ENCODE results near the gene PROM1.

PROM1 gene

DNA sequence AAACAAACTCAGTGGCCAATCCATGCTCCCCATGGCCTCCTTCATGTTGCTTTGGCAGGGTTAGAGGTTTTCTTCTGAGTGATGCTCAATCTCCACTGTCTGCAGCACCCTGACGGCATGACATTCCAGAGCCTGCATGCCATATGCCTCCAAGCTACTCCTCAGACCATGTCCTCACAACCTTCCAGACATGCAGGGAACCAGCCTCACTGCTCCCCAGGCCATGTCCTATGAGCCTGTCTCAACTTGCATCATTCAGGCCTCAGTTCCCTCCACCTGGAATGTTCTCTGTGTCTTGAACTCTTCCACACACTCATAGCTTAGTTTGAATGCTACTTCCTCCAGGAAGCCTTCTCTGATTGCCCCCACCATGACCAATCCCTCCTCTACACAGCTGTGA, 18.8 kb downstream of the PROM1 start:
- no peak for DNase-seq (ENCODE audit: low read depth)

DNA sequence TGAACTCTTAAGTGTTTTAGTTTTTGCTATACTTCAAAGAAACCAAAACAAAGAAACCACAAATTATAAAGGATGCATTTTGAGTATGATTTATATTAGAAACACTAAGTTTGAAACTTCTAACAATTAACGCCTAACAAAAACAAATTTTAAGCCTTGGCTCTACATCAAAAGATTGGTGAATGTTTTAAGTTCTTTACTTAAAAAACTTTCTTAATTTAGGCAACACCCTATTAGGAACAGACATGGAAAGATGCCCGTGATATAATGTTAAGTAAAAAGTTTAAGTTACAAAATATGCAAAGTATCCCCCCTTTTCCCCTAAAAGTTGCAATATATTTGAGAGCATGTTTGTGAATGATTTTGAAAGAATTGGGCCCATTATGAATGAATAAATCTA, 21.2 kb downstream of the PROM1 start:
- no peak for DNase-seq (ENCODE audit: low read depth)

DNA sequence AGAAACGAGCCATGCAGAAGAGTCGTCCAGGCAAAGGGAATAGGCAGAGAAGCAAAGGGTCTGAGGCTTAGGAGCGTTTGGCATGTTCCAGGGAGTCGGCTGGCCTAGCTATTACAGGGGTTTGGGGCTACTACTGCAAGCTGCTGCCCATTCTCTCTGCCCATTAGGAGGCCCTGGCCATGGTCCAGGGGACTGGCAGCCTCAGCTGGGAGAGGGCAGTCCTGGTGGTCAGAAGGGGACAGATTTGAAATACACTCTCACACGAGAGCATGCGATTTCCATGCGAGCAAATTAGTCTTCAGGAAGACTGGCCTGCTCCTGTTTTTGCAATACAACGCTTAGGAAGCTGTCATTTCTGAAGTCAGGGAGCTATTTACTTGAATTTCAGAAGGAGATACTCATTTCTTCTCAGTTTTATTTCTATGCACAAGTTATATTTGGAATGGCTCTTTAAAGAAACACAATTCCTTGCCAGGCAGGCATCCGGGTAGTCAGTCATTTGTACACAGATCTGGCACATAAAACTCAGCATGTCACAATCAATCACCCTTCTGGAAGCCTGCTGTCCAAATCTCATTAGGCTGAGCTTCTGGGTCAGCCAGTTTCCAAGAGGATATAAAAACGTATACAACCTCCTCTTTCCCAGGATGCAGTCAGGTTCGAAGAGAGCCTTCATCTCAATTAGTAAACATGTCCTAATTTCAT, 27.0 kb downstream of the PROM1 start:
- no peak for DNase-seq (ENCODE audit: low read depth)

DNA sequence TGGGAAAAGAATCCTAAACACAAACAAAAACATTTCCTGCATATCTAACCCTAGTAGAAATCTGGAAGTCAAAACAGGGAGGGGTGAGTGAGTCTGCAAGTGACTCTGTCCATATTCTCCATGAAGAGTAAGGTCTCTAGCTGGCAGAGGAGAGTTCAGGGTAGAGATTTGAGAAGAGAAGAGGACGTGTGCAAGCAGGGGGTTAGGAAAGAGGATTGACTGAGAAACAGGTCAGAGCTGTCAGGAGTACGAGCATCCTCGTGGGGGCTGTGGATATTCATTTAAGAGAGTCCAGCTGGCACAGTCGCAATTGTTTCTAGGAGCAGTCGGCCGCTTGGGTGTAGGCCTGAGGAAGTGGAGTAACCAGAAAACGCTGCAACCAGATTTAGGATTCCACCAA, 27.9 kb downstream of the PROM1 start:
- DNase-seq (ENCODE audit: low read depth) = no peak

DNA sequence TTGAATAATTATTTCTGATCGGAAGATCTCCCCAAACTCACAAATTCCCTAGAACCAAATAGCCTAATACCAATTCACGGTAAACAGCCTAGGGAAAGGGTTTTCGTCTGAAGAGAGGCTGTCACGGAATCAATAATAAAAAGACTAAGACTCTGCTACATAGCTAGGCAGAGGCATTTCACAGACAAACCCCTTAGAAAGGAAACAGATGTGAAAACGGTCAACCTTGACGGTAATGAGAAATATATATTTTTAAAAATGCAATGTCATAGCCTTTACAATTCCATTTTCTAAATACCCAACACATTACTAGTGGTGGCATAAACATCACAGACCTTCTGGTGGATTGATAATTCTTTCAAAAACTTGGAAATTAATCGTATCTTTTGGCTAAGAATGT, 28.4 kb downstream of the PROM1 start:
- DNase-seq (ENCODE audit: low read depth) = no peak

DNA sequence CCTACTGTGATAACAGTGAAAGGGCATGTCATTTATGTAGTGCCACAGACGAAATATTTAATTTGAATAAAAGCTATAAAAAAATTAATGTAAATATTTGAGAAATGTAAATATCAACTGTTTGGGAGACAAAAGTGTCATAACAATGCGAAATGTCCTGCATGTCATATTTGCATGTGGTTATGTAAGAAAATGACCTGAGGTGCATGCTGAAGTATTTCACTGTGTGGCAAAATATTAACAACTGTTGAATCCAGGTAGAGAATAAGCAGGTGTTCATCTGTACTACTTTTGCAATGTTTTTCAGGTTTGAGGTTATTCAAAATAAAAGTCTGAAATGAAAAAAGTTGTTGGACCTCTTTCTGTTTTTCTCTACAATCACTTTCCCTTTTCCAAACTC, 30.9 kb downstream of the PROM1 start:
- DNase-seq (ENCODE audit: low read depth) = no peak

DNA sequence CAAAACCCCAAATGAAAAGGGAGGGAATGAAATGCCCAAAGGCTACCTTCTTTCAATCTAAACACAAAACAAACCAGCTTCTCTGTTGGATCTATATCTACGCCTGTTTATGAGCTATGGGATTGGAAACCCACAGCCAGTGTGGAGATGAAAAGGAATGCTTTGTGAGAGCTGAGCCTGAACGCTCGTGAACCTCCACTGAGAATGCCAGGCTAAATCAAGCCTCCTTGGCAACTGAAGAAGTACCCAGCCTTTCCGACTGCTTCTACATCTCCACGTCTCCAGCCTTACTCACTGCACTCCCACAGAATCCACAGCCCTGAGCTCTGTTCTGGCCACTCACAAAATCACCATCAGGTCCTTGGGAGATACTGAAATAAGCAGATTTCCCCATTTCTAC, 31.8 kb downstream of the PROM1 start:
- no peak for DNase-seq (ENCODE audit: low read depth)

DNA sequence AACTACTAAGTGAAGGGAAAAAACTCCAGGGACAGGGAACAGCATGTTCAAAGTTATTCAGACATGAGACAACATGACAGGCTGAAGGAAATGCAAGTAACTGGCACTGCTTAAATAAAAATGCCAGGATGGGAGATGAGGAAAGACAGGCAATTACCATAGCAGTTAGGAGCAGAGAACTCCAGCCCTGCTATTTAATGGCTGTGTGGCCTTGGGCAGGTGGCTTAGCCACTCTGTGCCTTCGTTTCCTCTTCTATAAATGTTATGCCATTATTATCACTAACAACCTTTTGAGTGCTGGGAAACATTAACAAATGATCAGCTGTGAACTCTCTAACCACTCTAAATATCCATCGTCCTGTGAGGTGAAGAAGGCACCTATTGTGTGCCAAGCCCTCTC, 32.7 kb downstream of the PROM1 start:
- DNase-seq (ENCODE audit: low read depth) = no peak

DNA sequence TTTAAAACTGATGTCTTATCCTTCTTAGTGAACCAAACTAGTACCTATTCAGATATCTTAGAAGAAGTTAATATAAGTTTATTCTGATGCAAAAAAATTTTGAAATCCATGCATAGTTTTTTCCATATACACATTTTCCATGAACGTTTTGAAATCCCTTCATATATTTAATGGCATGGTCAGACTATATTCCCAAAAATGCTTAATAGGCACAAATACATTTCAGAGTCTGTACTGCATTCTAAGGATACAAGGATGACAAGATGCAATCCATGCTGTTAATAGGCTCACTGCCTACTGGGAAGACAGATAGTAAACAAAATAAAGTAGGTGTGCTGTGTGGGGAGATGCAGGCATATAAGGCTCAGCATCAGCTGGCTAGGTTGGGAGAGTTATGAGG, 33.2 kb downstream of the PROM1 start:
- DNase-seq (ENCODE audit: low read depth) = no peak

DNA sequence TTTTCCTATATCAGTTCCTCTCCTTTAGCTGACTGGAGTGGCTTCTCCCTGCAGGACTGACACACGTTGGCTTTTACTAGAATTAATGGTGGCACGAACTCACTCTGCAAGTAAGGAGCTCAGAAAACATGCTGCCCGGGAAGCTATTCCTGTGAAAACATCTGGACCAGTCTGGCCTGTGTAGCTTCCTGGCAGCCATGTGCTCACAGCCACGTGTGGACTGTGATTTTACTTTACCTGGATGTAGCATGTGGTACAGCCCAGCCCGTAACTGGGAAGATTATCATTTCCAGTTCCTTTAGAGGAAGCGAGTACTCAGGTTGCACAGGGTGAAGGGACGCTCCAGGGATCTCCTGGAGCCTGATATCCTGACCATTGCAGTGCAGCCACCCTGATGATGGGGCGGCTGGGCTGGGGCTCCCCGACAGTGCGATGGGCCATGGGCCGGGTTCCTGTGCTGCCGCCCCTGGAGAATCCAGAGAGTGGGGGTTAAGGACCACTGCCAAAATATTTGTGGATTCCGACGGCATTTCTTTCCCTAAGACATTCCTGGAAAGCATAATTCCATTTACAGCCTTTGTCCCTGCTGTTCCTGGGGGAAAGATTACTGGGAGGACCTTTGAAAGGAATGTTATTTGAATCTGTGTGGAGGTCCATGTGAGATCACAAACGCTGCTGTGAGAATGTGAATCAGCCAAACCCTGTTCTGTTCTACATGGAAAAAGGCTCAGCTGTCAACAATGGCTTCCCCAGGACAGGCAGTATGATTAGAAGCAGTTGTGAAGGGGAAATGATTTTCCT, 35.0 kb downstream of the PROM1 start:
- no peak for DNase-seq (ENCODE audit: low read depth)

DNA sequence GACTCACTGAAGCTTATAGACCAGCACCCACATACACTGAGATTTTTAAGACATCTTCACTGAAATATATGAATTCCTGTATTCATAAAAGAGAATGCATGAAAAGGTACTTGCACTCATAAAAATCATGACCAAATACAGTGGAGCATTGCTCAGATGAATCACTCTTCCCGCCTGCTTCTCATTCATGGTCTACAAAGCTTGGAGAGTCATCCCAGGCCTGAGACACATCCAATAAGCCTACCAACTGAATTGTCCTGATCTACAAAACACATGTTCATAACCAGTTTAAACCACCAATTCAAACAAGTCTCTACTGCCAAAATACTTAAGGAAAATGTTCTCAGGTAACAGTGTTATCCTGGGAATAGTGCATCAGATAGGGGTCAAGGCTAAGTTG, 38.1 kb downstream of the PROM1 start:
- no peak for DNase-seq (ENCODE audit: low read depth)

DNA sequence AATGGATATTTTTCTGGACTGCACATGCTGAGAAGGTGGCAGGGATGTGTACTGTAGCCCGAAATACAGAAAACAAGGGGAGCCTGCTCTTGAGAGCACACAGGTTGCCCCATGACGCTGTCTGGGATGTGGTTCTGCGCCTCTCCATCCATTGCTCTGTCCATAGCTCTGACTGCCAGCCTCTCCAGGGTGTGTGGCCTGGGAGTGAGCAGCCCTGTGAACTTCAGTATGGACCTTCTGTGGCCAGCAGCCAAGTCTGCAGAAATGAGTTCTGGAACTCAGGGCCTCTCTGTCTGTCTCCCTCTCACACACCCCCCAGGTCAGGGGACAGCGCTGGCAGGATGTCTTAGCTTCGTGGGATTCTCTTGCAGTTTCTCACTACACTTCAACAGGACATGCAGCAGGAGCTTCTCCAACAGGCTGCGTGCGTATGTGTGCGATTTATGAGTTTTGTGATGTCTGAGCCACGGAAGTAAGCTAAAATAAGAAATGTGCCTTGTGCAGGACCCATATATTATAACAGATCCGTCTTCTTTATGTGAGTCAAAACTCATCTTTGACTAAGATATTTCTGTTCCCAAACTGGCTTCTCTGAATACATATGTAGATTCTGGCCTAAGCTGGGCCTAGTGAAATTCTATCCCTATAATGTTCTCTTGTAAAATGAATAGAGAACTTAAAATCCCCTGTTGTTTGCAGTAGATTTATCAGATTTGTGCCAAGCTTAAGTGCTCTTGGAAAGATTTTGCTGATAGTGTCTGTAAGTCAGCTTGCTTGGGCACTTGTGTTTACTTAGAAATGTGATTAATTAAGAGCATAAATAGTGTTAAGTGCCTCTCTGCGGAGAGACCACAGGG, 40.0 kb downstream of the PROM1 start:
- no peak for DNase-seq (ENCODE audit: low read depth)

DNA sequence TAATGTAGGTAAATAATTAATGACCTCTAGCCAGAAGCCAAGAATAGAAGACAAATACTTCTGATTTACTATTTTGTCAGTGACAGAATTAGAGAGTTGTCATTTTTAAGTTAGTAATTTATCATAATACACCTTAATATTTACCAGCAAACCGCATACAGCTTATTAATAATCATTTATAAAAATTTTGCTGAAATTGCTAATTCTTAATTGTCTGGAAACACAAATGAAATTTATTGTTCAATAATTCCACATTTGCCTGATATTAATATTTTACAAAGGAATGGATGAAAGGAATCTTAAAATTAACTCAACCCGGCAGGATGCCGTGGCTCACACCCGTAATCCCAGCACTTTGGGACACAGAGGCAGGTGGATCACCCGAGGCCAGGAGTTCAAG, 44.7 kb downstream of the PROM1 start:
- DNase-seq (ENCODE audit: low read depth) = no peak

DNA sequence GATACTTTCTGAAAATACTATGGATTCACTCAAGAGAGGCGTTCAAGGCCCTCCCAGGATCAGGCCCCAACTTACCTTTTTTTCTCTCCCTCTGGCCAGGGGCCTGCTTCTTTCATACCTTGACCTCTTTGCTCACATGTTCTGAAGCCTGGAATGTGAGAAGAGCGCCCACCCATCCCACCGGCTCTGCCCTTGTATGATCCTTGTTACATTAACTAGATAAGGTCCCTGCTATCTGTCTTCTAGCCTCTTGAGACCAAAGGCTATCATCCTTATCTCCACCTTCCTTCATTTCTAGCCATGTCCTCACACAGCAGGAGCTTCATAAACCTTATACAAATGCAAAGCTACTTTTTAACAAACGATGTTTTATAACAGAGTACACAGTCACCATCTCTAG, 45.9 kb downstream of the PROM1 start:
- no peak for DNase-seq (ENCODE audit: low read depth)

DNA sequence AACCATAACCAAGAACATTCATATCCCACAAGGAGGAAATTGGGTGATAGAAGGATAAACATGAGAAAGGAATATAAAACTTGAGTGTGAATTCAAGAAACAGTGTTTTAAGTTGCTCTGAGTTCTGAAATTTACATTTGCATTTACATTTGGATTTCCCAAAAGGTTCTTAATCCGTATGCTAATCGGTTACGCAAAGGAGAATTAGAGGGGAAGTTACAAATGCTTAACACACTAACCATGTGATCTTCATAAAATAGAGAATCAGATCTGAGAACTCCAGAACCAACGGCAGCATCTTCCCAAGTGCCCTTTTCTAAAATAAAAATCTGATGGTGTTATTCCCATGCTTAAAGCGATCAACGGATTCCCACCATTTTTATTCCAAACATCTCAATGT, 48.0 kb downstream of the PROM1 start:
- DNase-seq (ENCODE audit: low read depth) = no peak

DNA sequence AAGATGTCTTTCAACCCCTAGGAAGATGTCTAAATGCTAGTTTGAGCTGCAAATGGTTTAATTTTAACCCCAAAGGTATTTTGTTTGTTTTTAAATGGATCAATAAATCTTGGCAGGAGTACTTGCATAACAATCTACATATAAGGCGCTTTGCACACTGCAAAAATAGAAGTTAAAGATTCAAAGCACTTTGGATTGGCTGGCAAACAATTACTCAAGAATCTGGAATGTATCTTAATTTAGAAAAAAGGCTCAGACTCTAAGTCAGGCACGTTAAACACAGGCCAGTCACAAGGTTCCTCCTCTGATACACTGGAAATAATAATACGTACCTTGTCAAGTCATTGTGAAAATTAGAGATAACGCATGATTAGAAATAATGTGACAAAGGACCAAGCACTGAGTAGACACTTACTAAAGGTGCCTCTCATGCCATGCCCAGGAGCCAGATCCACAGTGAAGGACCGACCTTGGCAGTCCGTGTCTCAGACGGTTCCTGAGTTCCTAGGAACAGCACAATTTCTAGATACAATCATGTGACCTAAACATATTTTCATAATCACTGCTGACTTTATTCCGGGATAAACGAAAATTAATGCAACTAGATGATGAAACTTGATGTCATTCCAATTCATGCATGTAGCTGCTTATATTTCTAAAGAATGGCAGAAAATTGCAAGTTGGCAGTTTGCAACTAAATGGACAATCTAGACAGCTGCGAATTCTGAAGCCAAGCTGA, 49.6 kb downstream of the PROM1 start:
- DNase-seq (ENCODE audit: low read depth) = no peak

DNA sequence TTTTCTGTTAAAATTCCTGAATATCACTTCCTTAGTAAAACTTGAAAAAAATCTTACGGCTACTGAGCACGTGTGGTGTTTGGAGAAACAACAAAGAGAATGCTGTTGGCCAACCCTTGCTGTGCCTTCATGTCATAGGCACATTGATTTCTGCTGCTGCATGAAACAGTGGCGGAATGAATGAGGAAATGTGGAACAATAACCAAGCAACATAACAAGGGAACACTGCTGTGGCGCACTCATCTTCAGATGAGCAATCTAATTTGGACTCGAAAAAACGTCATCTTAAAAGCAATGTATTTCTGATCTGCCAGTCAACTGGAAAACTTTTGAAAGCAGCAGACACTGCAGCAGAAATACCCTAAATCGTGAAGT, 51.4 kb downstream of the PROM1 start:
- no peak for DNase-seq (ENCODE audit: low read depth)

DNA sequence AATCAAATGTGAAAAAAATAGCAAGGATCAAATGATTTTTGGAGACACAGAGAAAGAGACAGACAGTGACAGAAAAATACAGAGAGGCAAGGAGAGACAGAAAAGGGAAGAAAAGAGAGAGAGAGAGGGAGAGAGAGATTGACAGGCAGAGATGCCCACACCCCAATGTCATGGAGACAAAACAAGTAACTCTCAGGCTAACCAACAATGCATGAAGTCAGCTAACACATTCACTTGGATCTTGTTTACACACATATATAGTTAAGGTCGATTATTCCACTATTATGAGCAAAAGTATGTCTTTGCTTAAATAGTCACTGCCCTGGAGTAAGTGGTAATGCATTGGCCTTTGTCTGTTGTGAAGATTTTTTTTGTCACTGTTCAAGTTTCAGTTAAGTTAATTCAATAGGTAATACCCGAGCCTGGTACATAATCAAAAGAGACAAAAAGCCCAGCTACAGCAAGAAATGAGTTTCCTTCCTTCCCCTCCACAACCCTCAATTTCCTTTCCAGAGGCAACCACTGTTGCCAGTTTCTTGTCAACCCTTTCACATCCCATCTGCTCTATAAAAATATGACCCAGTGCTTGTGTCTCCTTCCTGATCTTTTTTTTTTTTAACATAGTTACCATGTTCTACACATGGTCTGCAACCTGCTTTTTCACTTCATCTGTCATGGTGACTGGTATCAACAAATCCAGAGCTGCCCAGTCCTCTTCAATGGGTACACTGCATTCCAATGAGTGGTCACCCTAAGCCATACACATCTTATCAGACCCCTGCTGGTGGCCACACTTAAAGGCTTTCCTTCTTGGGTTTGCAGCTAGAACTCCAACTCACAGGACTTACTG, 52.1 kb downstream of the PROM1 start:
- no peak for DNase-seq (ENCODE audit: low read depth)

DNA sequence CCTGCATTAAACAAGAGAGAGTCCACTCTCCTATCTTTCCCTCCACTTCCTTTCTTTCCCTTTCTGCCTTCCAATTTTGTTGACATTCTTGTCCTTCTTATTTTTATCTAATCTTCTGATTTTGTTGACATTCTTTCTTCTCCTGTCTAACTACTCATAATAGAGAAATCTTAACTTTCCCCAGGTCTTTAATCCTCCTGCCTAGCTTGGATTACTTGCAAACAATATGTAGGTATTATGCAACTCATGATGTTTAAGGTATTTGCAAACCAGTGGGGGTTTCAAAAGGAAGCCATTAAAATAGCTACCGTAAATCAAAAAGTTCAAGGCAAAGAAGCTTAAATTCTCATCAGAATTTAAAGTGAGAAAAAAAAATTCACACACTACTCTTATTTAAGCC, 53.9 kb downstream of the PROM1 start:
- DNase-seq (ENCODE audit: low read depth) = no peak

DNA sequence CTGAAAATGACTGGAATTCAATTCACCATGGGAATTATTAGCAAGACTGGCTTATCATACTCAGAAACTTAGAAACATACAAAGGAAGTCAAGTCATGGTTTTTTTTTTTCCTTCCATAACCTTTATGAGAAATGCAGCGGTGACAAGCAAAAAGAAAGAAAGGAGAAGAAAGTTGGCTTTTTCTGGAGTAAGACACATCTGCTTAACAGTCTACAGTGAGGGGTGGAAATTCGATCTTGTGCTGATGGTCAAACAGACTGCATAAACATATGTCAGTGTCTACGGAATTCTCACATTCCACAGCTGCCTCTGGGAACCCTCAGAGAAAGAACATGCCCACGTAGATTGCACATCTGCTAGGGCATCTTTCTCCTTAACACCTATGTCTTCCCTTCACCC, 54.6 kb downstream of the PROM1 start:
- no peak for DNase-seq (ENCODE audit: low read depth)

DNA sequence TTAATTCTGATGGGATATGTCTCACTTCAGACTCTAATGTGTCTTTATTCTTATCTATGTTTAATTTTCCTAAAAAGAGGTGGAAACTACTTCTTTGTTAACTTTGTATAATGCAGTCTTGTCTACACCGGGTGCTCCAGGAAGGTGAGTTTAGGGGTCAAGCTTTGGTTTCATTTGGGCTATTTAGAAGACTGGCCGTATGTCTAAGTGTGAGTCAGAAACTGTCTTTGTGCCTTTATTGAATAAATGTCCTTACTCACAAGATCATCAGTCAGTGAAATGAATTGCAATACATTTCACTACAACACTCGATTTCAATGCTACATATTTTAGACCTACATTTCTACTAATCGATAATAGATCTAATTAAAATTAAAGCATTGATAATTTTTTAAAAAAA, 56.2 kb downstream of the PROM1 start:
- no peak for DNase-seq (ENCODE audit: low read depth)
